ENCODE measurements around the gene DES. TPM values are rescaled to one million over a fixed set of nuclear protein-coding genes. Genes with fewer than 3 reads are reported as not detected.

DES gene
- total and polyA plus RNA-seq, 2 of the 4 experiments (the other 2 are of a cell fraction): 4.3 to 4.9 TPM

- in situ Hi-C loops (cut with MboI; ENCODE audit: low sequenced_read_pairs): no loop called here
- Histone ChIP-seq H4K20me1 (ENCODE audit: insufficient read depth, low read length) (no peaks in the 10 kb centered on the region), H3K4ac (ENCODE audit: low read depth, low read length) (no peak overlapping the region), H3K18ac (ENCODE audit: low read depth, low read length) (no peak overlapping the region), H2BK120ac (ENCODE audit: low read depth, low read length) (no peak overlapping the region), H3K27me3 (ENCODE audit: control insufficient read depth, insufficient read depth, low read length) (peaks cover 3% of the 10 kb centered on the region; the same call in 1 of the 2 replicates), H2BK15ac (ENCODE audit: low read depth, low read length) (peak overlapping the region; percentile 27; the same call in 1 of the 3 replicates), H3K27ac (ENCODE audit: insufficient read depth, low read length) (no peak overlapping the region), H3K56ac (ENCODE audit: extremely low read depth, insufficient read depth, low read length) (no peak overlapping the region), H3K36me3 (ENCODE audit: control insufficient read depth, insufficient read depth, low read length) (no peaks in the 10 kb centered on the region), H3K79me1 (ENCODE audit: low read depth in 1 of 2, low read length in 2 of 2) (no peaks in the 10 kb centered on the region), H3K9ac (ENCODE audit: low read depth, low read length) (no peak overlapping the region), H2BK5ac (ENCODE audit: low read depth, low read length, poor library complexity, severe bottlenecking) (no peak overlapping the region), H2AK9ac (replicated peaks; ENCODE audit: low read depth, low read length, poor library complexity) (no peak overlapping the region), H3K4me1 (ENCODE audit: control insufficient read depth, insufficient read depth, low read length) (peaks cover 21% of the 10 kb centered on the region), H2BK20ac (ENCODE audit: low read depth, low read length) (no peak overlapping the region; the same call in 1 of the 2 replicates), H3K9me3 (ENCODE audit: control insufficient read depth, insufficient read depth, low read length) (no peaks in the 10 kb centered on the region; the same call in 1 of the 2 replicates), H2AFZ (replicated peaks; ENCODE audit: low read length, poor library complexity) (no peak overlapping the region), H3K23ac (ENCODE audit: low read depth, low read length) (no peak overlapping the region), H3K4me3 (ENCODE audit: insufficient read depth, low read depth, low read length) (no peak overlapping the region), H3K4me2 (ENCODE audit: low read depth, low read length) (no peak overlapping the region), H3K9me1 (ENCODE audit: insufficient read depth, low read length) (peaks cover 24% of the 10 kb centered on the region), H4K8ac (ENCODE audit: low read depth in 2 of 2, low read length in 2 of 2) (no peak overlapping the region), H4K91ac (ENCODE audit: insufficient read depth, low read depth, low read length) (no peak overlapping the region), H3K14ac (replicated peaks; ENCODE audit: low read depth, low read length) (no peak overlapping the region), H2AK5ac (ENCODE audit: low read depth, low read length) (0 out of 2 replicates have a peak overlapping the region, but pooled peaks have one; percentile 15), H4K5ac (ENCODE audit: low read depth, low read length) (no peak overlapping the region)
- DNase-seq: no peak
- dilution Hi-C loops (cut with HindIII; ENCODE audit: low sequenced_read_pairs, unreplicated experiment): no loop called here
- TF ChIP-seq RFX5 (IDR thresholded peaks at IDR 0.05; ENCODE audit: low read depth, low read length): no peak
- no peak for TF ChIP-seq FOS (IDR thresholded peaks at IDR 0.05; ENCODE audit: low read depth, low read length)
- TF ChIP-seq SMC3 (IDR thresholded peaks at IDR 0.05; ENCODE audit: low read depth, low read length): no peak
- no peak for TF ChIP-seq MXI1 (IDR thresholded peaks at IDR 0.05; ENCODE audit: borderline replicate concordance, low read depth, low read length)
- no TSS peak for BruUV-seq (replicated peaks)
- CTCF ChIA-PET: interaction anchor here (0.7 to 1.3 kb wide), 2 partner anchors 118 to 119 kb away, joined by 3 to 4 read pairs; no protein-coding TSS in a partner anchor
- ATAC-seq (ENCODE audit: low read depth): no peak
- 85% methylated on average over 7 of the region's 8 CpGs; no CpG with 5 or more reads in 1 of the 2 experiments for WGBS, 2 experiments (ENCODE audit: extremely low coverage in 2 of 2, insufficient read length in 1 of 2)
- POLR2A ChIA-PET (ENCODE audit: unreplicated experiment): no interaction called here
- intact Hi-C loops (cut with micrococcal nuclease): no loop called here
Observed at GRCh38 chr2:219410390-219410789, 7.8 kb upstream of the DES start.
